Measurements from ENCODE around the gene NKAIN2.

DNA sequence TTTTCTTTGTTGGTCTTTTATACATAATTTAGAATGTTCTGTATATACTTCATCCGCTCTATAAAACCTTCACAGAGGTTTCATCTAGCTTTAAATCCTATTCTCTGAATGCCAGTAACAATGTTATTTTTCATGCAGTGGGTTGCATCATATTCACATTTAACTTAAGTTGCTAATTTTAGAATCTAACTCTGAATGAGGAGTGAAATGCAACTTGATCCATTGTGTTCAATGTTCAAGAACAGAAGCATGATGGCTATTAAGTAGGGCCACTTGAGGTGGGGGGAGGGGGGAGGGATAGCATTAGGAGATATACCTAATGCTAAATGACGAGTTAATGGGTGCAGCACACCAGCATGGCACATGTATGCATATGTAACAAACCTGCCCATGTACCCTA lies 224.5 kb downstream of the NKAIN2 start:
- TF ChIP-seq, protein P1, sequence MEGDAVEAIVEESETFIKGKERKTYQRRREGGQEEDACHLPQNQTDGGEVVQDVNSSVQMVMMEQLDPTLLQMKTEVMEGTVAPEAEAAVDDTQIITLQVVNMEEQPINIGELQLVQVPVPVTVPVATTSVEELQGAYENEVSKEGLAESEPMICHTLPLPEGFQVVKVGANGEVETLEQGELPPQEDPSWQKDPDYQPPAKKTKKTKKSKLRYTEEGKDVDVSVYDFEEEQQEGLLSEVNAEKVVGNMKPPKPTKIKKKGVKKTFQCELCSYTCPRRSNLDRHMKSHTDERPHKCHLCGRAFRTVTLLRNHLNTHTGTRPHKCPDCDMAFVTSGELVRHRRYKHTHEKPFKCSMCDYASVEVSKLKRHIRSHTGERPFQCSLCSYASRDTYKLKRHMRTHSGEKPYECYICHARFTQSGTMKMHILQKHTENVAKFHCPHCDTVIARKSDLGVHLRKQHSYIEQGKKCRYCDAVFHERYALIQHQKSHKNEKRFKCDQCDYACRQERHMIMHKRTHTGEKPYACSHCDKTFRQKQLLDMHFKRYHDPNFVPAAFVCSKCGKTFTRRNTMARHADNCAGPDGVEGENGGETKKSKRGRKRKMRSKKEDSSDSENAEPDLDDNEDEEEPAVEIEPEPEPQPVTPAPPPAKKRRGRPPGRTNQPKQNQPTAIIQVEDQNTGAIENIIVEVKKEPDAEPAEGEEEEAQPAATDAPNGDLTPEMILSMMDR (conservative IDR thresholded peaks at IDR 0.05 in 1 of 2, IDR thresholded peaks at IDR 0.05 in 1 of 2; ENCODE audit: extremely low read depth in 1 of 2, insufficient read depth in 1 of 2, low read depth in 1 of 2, low read length in 2 of 2) = no peak
- no peak for TF ChIP-seq EZH2 (IDR thresholded peaks at IDR 0.05; ENCODE audit: borderline replicate concordance, low read length)

Data from mammary epithelial cell (primary cell).